Chondrocyte (in vitro differentiated cells): ENCODE measurements around the gene RGS6. TPM values are rescaled to one million over a fixed set of nuclear protein-coding genes. Genes with fewer than 3 reads are reported as not detected.

Source experiments
- DNase-seq: peaks from one replicate; pipeline ENCODE4 v3.0.0; 2021; ENCODE audit warnings: mixed read lengths, low spot score
- H3K27ac Mint-ChIP-seq: one replicate; pipeline ENCODE4 v1.8.0; 2021; ENCODE audit warnings: mild to moderate bottlenecking, moderate library complexity, mixed read lengths; ENCODE audit not compliant: unreplicated experiment
- H3K27me3 Mint-ChIP-seq: 2 replicates; pipeline ENCODE4 v1.8.0; 2021; ENCODE audit warnings: low read depth, mixed read lengths
- H3K36me3 Mint-ChIP-seq: 2 replicates; pipeline ENCODE4 v1.8.0; 2021; ENCODE audit warnings: low read depth, mixed read lengths
- H3K4me1 Mint-ChIP-seq: 2 replicates; pipeline ENCODE4 v1.8.0; 2021; ENCODE audit warnings: low read depth, mild to moderate bottlenecking, mixed read lengths
- H3K4me3 Mint-ChIP-seq: one replicate; pipeline ENCODE4 v1.8.0; 2021; ENCODE audit warnings: mild to moderate bottlenecking, moderate library complexity, mixed read lengths; ENCODE audit not compliant: unreplicated experiment
- H3K9me3 Mint-ChIP-seq: 2 replicates; pipeline ENCODE4 v1.8.0; 2021; ENCODE audit warnings: low read depth, mixed read lengths
- CTCF ChIP-seq: fragments of 200-600 bp; sonication (generic); IDR thresholded peaks from 2 replicates; pipeline ENCODE4 v1.5.0; 2021; ENCODE audit warnings: antibody characterized with exemption, mild to moderate bottlenecking, moderate library complexity
- total RNA-seq: library from RNA; stranded (reverse); gene quantifications from 3 replicates; pipeline ENCODE4 v1.2.1, GENCODE V29; 2021

The RGS6 gene
- total RNA-seq, 1 donor from 2014 or later = 0.12 TPM

- H3K27me3 Mint-ChIP-seq = peaks cover 6% of the 10 kb centered on the region
- H3K4me3 Mint-ChIP-seq = no peak overlapping the region
- TF ChIP-seq CTCF = no peak
- no peak overlapping the region for H3K27ac Mint-ChIP-seq
- no peaks in the 10 kb centered on the region for H3K36me3 Mint-ChIP-seq
- peaks cover 4% of the 10 kb centered on the region for H3K9me3 Mint-ChIP-seq
- H3K4me1 Mint-ChIP-seq = no peaks in the 10 kb centered on the region
- no peak for DNase-seq
These were observed 436.9 kb downstream of the RGS6 start for GRCh38 chr14:72369106-72369505.

- H3K9me3 Mint-ChIP-seq = peaks cover 26% of the 10 kb centered on the region
- peaks cover 8% of the 10 kb centered on the region for H3K27me3 Mint-ChIP-seq
- TF ChIP-seq CTCF = no peak
- no peak overlapping the region for H3K4me3 Mint-ChIP-seq
- no peaks in the 10 kb centered on the region for H3K4me1 Mint-ChIP-seq
- H3K36me3 Mint-ChIP-seq = peaks cover 2% of the 10 kb centered on the region
- no peak overlapping the region for H3K27ac Mint-ChIP-seq
- no peak for DNase-seq
These were observed 444.8 kb downstream of the RGS6 start for GRCh38 chr14:72377016-72377415.

- Mint-ChIP-seq H3K27ac (no peak overlapping the region), H3K36me3 (peaks cover 2% of the 10 kb centered on the region), H3K4me3 (no peak overlapping the region), H3K27me3 (peaks cover 8% of the 10 kb centered on the region), H3K4me1 (no peaks in the 10 kb centered on the region), H3K9me3 (peaks cover 24% of the 10 kb centered on the region)
- no peak for TF ChIP-seq CTCF
- DNase-seq = no peak
These were observed 448.2 kb downstream of the RGS6 start for GRCh38 chr14:72380456-72380855.

- Mint-ChIP-seq H3K4me1 (no peaks in the 10 kb centered on the region), H3K36me3 (peaks cover 2% of the 10 kb centered on the region), H3K27ac (no peak overlapping the region), H3K9me3 (peaks cover 18% of the 10 kb centered on the region), H3K27me3 (peaks cover 5% of the 10 kb centered on the region), H3K4me3 (no peak overlapping the region)
- no peak for DNase-seq
- TF ChIP-seq CTCF = no peak
These were observed 451.6 kb downstream of the RGS6 start for GRCh38 chr14:72383865-72384264.

GRCh38 chr14:72387726-72388125, 455.5 kb downstream of the RGS6 start:
- no peak overlapping the region for H3K27ac Mint-ChIP-seq
- no peaks in the 10 kb centered on the region for H3K9me3 Mint-ChIP-seq
- H3K36me3 Mint-ChIP-seq = no peaks in the 10 kb centered on the region
- TF ChIP-seq CTCF = no peak
- no peaks in the 10 kb centered on the region for H3K4me1 Mint-ChIP-seq
- peaks cover 5% of the 10 kb centered on the region for H3K27me3 Mint-ChIP-seq
- H3K4me3 Mint-ChIP-seq = no peak overlapping the region
- DNase-seq = no peak
